ENCODE data around the gene SDR9C7.
"Not testable (repeated sequence)": the region's sequence is repeated elsewhere in the genome, so short reads cannot be mapped to it uniquely, and the experiment has no call there.

The SDR9C7 gene

DNA sequence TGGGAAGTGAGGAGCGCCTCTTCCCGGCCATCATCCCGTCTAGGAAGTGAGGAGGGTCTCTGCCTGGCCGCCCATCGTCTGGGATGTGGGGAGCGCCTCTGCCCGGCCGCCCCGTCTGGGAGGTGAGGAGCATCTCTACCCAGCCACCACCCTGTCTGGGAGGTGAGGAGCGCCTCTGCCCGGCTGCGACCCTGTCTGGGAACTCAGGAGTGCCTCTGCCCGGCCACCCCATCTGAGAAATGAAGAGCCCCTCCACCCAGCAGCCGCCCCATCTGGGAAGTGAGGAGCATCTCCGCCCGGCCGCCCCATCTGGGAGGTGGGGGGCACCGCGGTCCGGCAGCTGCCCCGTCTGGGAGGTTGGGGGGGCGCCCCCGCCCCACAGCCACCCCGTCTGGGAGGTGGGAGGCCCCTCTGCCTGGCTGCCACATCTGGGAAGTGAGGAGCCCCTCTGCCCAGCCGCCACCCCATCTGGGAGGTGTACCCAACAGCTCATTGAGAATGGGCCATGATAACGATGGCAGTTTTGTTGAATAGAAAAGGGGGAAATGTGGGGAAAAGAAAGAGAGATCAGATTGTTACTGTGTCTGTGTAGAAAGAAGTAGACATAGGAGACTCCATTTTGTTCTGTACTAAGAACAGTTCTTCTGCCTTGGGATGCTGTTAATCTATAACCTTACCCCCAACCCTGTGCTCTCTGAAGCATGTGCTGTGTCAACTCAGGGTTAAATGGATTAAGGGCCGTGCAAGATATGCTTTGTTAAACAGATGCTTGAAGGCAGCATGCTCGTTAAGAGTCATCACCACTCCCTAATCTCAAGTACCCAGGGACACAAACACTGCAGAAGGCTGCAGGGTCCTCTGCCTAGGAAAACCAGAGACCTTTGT is 54.7 kb downstream of the SDR9C7 start:
- in situ Hi-C loops (cut with MboI; ENCODE audit: low sequenced_read_pairs) = not testable (repeated sequence)

DNA sequence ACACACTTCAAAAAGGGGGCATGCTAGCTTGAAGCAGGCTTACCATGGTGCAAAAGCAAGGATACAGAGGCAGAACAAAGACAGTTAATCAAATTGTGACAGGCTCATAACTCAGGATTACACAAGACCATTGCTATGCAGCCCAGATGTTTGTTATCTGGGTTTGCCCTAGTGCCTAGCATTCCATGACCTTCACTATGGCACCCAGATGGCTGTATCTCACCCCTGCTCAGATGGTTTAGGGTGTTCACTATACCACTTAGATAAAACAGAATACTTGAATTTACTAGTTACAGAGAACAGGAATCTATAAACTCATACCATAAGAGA is 56.2 kb downstream of the SDR9C7 start:
- in situ Hi-C loops (cut with MboI; ENCODE audit: low sequenced_read_pairs) = no loop called here

DNA sequence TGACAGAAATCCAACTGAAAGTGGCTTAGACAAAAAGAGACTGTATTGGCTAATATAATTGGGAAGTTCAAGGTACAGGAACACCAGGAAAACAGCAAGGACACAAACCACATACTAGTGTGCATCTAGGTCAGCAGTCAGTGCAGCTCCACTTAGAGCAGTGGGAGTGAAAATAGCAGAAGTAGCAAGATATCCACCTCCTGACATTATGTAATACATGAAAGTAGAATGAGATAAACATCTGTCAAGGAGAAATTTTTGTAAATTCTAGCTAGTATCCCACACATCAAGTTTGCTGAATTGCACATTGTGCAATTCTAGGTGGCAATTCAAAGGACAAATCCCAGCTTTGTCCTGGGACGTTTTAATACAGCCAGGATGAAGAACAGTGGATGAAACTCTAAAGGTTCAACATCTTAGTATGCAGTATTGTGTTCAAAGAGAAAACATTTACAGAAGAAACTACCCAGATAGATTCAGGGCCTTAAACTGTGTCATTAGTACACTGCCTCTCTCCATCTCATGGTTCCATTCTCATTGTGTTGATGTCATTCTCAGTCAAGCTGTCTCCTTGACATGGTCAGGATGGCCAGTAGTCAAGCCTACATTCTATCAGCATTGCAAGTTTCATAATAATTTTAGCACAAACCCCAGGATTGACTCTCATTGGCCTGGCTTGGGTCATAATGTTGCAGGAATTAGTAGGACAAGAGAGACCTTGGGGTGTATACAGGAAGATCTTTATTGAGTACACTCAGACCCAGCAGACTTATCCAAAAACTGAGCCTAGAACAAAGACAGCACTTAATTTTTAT is 56.8 kb downstream of the SDR9C7 start:
- in situ Hi-C loops (cut with MboI; ENCODE audit: low sequenced_read_pairs) = no loop called here

DNA sequence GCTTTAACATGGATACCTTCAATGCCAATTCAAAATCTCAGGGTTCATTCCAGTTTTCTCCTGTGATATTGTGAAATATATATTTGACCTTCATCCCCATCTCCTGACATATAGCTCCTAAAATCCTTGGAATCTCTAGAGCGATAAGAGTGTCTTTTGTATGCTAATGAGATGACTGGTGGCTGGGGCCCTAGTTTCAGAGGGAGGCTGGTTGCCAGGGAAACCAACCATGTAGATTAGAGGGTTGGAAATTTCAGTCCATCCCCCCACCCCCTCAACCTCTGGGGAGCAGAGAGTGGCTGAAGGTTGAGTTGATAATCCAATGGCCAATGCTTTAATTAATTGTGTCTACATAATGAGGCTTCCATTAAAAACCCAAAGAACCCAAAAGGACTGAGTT is 59.4 kb downstream of the SDR9C7 start:
- in situ Hi-C loops (cut with MboI; ENCODE audit: low sequenced_read_pairs) = no loop called here

DNA sequence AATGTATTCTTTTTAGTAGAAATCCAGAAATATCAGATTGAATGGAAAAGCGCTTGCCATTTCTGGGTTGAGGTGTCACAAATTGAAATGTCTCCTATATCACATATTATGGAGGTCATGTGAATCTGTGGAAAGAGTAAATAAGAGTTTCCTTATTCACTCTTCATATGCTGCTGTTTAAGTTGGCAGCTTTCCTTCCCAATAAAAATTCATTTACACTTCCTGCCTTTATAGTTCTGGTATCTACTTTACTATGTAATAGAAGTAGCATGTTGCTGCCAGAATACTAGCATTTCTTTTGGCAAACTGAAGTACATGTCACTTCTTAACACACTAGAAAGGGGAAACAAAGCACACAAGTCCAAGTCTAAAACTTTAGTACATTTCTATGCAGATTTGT is 60.8 kb downstream of the SDR9C7 start:
- in situ Hi-C loops (cut with MboI; ENCODE audit: low sequenced_read_pairs) = no loop called here
